ENCODE measurements around the gene APOL3. TPM values are rescaled to one million over a fixed set of nuclear protein-coding genes. Genes with fewer than 3 reads are reported as not detected.
"Not testable (repeated sequence)": the region's sequence is repeated elsewhere in the genome, so short reads cannot be mapped to it uniquely, and the experiment has no call there.

APOL3 gene
- total RNA-seq, 1 donor: 10.4 TPM

DNA sequence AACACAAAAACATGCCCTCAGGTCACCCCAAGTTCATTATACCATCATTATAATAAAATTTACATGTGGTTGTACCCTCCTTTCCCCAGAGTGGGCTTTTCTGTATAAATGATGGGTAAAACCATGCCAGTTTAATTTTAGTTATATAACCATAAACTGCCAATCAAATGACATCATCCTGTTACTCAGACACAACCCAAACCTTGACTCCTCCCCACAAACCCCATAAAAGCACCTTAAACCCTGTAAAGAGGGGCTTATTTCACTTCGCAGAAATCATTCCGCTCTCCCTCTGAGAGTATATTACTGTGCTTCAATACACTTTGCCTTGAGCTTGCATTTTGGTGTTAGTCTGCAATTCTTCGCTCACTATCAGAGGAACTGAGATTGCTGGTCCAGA lies 5.5 kb upstream of the APOL3 start:
- TF ChIP-seq, protein P1, sequence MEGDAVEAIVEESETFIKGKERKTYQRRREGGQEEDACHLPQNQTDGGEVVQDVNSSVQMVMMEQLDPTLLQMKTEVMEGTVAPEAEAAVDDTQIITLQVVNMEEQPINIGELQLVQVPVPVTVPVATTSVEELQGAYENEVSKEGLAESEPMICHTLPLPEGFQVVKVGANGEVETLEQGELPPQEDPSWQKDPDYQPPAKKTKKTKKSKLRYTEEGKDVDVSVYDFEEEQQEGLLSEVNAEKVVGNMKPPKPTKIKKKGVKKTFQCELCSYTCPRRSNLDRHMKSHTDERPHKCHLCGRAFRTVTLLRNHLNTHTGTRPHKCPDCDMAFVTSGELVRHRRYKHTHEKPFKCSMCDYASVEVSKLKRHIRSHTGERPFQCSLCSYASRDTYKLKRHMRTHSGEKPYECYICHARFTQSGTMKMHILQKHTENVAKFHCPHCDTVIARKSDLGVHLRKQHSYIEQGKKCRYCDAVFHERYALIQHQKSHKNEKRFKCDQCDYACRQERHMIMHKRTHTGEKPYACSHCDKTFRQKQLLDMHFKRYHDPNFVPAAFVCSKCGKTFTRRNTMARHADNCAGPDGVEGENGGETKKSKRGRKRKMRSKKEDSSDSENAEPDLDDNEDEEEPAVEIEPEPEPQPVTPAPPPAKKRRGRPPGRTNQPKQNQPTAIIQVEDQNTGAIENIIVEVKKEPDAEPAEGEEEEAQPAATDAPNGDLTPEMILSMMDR (IDR thresholded peaks at IDR 0.05; ENCODE audit: insufficient read depth, low read depth, low read length): no peak
- DNase-seq (ENCODE audit: low read depth): no peak

DNA sequence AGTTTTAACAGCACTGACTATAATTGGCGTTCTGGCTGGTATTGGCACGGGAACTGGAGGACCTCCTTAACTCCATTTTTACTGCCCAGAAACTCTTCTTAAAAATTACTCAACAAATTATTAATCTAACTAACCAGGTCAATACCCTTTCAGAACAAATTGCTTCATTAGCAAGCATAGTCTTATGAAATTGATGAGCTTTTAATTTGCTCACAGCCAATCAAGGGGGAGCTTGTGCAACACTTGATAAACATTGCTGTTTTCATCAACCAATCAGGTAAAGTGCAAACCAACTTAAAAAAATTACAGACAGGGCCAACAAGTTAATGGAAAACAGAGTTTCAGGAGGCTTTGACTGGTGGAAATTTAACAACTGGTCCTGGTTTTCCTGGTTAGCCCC lies 4.6 kb upstream of the APOL3 start:
- TF ChIP-seq, protein P1 (IDR thresholded peaks at IDR 0.05; ENCODE audit: insufficient read depth, low read depth, low read length): no peak
- H3K4me3 ChIP-seq (ENCODE audit: low read depth, low read length): no peak overlapping the region

More for the DNA sequence above, 5.5 kb upstream of the APOL3 start:
- H3K4me3 ChIP-seq (ENCODE audit: low read depth, low read length): no peak overlapping the region

DNA sequence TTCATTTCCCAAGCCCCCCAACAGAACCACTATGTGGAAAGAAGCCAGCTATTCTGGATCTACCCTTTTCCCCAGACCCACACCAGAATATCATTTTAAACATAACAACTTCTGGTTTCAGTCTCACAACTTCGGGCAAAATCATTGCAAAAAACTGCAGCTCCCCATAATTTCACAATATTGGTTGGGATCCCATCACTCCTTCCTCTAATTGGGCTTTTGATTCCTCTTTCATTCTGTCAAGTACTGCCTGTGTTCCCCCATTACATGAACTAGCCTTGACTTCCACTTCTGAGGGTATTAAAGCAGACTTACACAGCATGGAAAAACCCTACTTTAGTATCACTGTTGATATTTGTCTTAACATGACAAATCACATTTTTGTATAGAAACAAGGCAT lies 4.1 kb upstream of the APOL3 start:
- H3K4me3 ChIP-seq (ENCODE audit: low read depth, low read length): no peak overlapping the region
- DNase-seq (ENCODE audit: low read depth): no peak
- TF ChIP-seq, protein P1 (IDR thresholded peaks at IDR 0.05; ENCODE audit: insufficient read depth, low read depth, low read length): no peak

More for the DNA sequence above, 4.6 kb upstream of the APOL3 start:
- no peak for DNase-seq (ENCODE audit: low read depth)

DNA sequence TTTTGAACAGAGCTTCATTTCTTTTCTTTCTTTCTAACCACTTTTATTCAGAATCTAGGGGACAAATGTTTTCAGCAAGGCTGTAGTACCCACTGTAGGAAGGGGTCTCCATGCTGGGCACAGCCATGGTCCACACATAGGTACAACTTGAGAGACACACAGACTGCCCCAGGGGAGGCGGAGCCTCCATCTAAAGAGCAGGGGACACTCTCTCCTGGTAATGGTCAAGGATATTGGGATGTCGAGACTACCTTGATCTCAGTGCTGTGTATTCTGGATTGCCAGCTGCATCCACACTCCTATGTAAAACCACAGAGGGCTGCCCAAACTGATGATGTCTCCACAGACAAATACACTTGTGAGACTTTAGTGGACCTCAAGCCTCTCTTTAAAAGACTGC lies 2.9 kb upstream of the APOL3 start:
- DNase-seq (ENCODE audit: low read depth): no peak
- TF ChIP-seq, protein P1 (IDR thresholded peaks at IDR 0.05; ENCODE audit: insufficient read depth, low read depth, low read length): no peak
- H3K4me3 ChIP-seq (ENCODE audit: low read depth, low read length): no peak overlapping the region

DNA sequence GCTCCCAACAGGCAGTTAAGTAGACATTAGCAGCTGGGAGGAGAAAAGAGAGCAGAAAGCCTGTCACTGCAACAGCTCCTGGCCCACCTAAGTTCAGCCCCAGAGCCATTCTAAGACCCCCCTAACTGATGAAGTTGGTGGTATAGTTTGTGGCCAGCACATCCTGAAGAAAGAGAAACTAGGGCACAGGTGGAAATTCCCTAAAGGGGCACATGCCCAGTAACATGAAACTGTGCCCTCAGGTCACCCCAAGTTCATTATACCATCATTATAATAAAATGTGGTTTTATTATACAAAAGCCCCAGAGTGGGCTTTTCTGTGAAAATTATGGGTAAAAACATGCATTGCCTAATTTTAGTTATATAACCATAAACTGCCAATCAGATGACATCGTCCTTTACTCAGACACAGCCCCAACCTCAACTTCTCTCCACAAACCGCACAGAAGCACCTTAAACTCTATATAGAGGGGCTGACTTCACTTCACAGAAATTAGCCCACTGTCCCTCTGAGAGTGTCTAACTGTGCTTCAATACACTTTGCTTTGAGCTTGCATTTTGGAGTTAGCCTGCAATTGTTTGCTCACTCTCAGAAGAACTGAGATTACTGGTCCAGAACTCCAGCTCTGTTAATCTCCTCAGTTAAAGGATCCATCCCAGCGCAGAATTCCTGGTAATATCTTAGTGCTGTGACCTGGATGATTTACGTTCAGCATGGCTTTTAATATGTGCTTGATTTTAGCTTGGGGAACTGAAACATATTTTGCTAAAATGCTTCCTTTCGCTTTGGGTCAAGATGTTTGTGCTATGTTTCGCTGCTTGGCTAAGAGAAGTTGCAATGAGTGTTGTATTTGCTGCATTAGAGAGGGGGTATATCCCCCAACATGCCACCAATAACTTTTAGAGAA lies 1.8 kb upstream of the APOL3 start:
- no peak for DNase-seq (ENCODE audit: low read depth)
- TF ChIP-seq, protein P1 (IDR thresholded peaks at IDR 0.05; ENCODE audit: insufficient read depth, low read depth, low read length): no peak
- no peak overlapping the region for H3K4me3 ChIP-seq (ENCODE audit: low read depth, low read length)

DNA sequence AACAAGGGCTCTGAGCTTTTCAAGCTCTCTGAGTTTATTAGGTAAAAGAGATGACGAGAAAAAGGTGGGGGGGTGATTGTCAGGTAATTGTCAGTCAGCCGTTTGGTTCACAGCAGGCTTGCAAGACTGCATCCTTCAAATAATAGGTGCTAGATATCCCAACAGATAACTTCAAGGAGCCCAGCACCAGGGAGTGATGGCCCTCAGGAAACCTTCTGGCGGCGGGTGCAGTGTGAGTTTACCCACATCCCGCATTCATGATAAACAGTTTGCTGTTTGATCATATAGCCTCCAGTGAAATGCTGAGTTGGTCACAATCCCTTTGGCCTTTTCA lies 1.2 kb upstream of the APOL3 start:
- DNase-seq (ENCODE audit: low read depth); H3K4me3 ChIP-seq (ENCODE audit: low read depth, low read length): not testable (repeated sequence)

DNA sequence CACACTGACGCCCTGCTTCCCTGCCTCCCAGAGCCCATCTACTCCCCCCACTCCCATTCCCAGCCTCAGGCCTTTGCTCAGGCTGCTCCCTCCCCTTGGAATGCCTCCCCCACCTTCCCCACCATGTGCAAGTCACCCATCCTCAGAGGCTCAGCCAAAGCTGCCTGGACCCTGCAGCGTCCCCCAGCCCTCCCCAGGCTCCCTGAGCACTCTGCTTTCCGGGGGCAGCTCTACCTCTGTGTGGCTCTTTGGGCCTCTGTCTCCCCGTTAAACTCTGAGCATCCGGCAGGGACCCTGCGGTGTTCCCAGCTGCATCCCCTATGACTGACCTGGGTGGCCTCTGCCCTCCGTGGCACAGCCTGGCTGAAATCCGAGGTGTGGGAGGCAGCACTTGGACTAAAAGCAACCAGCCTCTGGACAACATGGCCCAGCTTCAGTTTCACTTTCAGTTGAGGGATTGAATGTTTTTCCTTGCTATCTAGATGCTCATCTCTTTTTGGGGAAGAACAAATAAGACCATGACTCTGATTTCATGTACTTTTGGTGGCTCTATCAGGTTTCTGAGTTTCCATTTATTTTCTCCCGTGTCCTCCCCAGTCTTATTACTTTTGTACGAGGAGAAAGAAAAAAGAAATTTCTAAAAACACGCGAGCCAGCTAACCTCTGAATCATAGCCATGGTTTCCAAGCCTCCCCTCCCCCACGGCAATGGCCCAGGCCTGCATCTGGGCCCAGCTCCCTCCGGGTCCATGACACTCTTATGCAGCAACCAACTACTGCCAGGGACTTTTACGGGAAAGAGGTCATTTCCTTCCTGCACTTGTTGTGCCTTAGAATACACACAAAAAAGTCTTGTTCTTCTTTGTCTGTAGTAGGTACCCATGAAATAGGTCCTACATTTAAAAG lies 3.8 kb downstream of the APOL3 start:
- DNase-seq (ENCODE audit: low read depth): peak; percentile 83
- peak overlapping the region; percentile 52 for H3K4me3 ChIP-seq (ENCODE audit: low read depth, low read length)
- TF ChIP-seq, protein P1 (IDR thresholded peaks at IDR 0.05; ENCODE audit: insufficient read depth, low read depth, low read length): no peak
